ENCODE results near the gene ETHE1.

The ETHE1 gene

GRCh38 chr19:43464134-43464775 lies 62.7 kb downstream of the ETHE1 start:
- H3K14ac ChIP-seq (ENCODE audit: low read length) = no peak overlapping the region
- no peak overlapping the region for H4K8ac ChIP-seq (ENCODE audit: low read depth, low read length)
- H2BK120ac ChIP-seq (ENCODE audit: low read depth, low read length) = no peak overlapping the region
- no peak overlapping the region for H2BK15ac ChIP-seq (ENCODE audit: low read length)
- no peak overlapping the region for H4K91ac ChIP-seq (ENCODE audit: low read depth, low read length, poor library complexity)
- H3K27ac ChIP-seq (replicated peaks; ENCODE audit: low read length) = peak overlapping the region; percentile 14
- peaks cover 6 to 49% (median 28%) of the 10 kb centered on the region in 3 experiments for H3K27me3 ChIP-seq (ENCODE audit: control insufficient read depth in 3 of 3, insufficient read depth in 3 of 3, low read depth in 1 of 3, low read length in 3 of 3)
- peak overlapping the region; percentile 61 for H3K18ac ChIP-seq (ENCODE audit: low read length)
- H2BK12ac ChIP-seq (ENCODE audit: low read length) = no peak overlapping the region
- no peak overlapping the region for H2AK5ac ChIP-seq (ENCODE audit: low read depth, low read length)
- no peaks in the 10 kb centered on the region for H3K79me1 ChIP-seq (ENCODE audit: low read depth, low read length)
- H3K23ac ChIP-seq (ENCODE audit: low read depth, low read length, poor library complexity) = peak overlapping the region; percentile 48
- H3K4me1 ChIP-seq (ENCODE audit: control insufficient read depth in 2 of 2, insufficient read depth in 1 of 2, low read depth in 1 of 2, low read length in 2 of 2) = peaks cover 4 to 13% of the 10 kb centered on the region in 2 donors
- H3K9ac ChIP-seq (ENCODE audit: low read depth, low read length, poor library complexity) = peak overlapping the region; percentile 60
- DNase-seq (ENCODE audit: low spot score) = no peak
- no peak overlapping the region for H3K4ac ChIP-seq (ENCODE audit: low read length)
- H2BK5ac ChIP-seq (ENCODE audit: low read length) = no peak overlapping the region
- no peaks in the 10 kb centered on the region for H3K36me3 ChIP-seq (replicated peaks in 1 of 2; ENCODE audit: control insufficient read depth in 2 of 2, insufficient read depth in 2 of 2, low read length in 2 of 2)
- H3K4me2 ChIP-seq (ENCODE audit: insufficient read depth, low read length, poor library complexity, severe bottlenecking) = peak overlapping the region; percentile 76
- WGBS, 2 donors (ENCODE audit: extremely low coverage in 2 of 2, insufficient read length in 2 of 2, insufficient replicate concordance in 1 of 2) = no CpG with 5 or more reads among the region's 33 CpGs
- H2AFZ ChIP-seq (ENCODE audit: low read length) = peak overlapping the region; percentile 98
- H3K9me3 ChIP-seq (replicated peaks in 1 of 2; ENCODE audit: control insufficient read depth in 2 of 2, insufficient read depth in 1 of 2, low read depth in 1 of 2, low read length in 2 of 2) = peaks cover 0 to 2% of the 10 kb centered on the region in 2 donors
- peak overlapping the region; percentile 74 to 88 for H3K4me3 ChIP-seq (ENCODE audit: low read length in 2 of 2)

GRCh38 chr19:43463381-43464133 lies 63.4 kb downstream of the ETHE1 start:
- Histone ChIP-seq H3K79me1 (ENCODE audit: low read depth, low read length) (no peaks in the 10 kb centered on the region), H3K14ac (ENCODE audit: low read length) (no peak overlapping the region), H2BK120ac (ENCODE audit: low read depth, low read length) (no peak overlapping the region), H3K18ac (ENCODE audit: low read length) (peak overlapping the region; percentile 61), H3K4ac (ENCODE audit: low read length) (no peak overlapping the region), H2AK5ac (ENCODE audit: low read depth, low read length) (no peak overlapping the region), H3K27ac (replicated peaks; ENCODE audit: low read length) (peak overlapping the region; percentile 41), H3K9me3 (replicated peaks in 1 of 2; ENCODE audit: control insufficient read depth in 2 of 2, insufficient read depth in 1 of 2, low read depth in 1 of 2, low read length in 2 of 2) (peaks cover 0 to 2% of the 10 kb centered on the region in 2 donors), H4K8ac (ENCODE audit: low read depth, low read length) (no peak overlapping the region), H4K91ac (ENCODE audit: low read depth, low read length, poor library complexity) (no peak overlapping the region), H2BK5ac (ENCODE audit: low read length) (peak overlapping the region; percentile 49), H2AFZ (ENCODE audit: low read length) (peak overlapping the region; percentile 98), H2BK12ac (ENCODE audit: low read length) (no peak overlapping the region), H2BK15ac (ENCODE audit: low read length) (no peak overlapping the region), H3K4me1 (ENCODE audit: control insufficient read depth in 2 of 2, insufficient read depth in 1 of 2, low read depth in 1 of 2, low read length in 2 of 2) (peaks cover 4 to 13% of the 10 kb centered on the region in 2 donors), H3K23ac (ENCODE audit: low read depth, low read length, poor library complexity) (peak overlapping the region; percentile 48), H3K4me2 (ENCODE audit: insufficient read depth, low read length, poor library complexity, severe bottlenecking) (peak overlapping the region; percentile 76), H3K36me3 (replicated peaks in 1 of 2; ENCODE audit: control insufficient read depth in 2 of 2, insufficient read depth in 2 of 2, low read length in 2 of 2) (no peaks in the 10 kb centered on the region), H3K27me3 (ENCODE audit: control insufficient read depth in 3 of 3, insufficient read depth in 3 of 3, low read depth in 1 of 3, low read length in 3 of 3) (peaks cover 6 to 48% (median 28%) of the 10 kb centered on the region in 3 experiments), H3K9ac (ENCODE audit: low read depth, low read length, poor library complexity) (peak overlapping the region; percentile 75), H3K4me3 (ENCODE audit: low read length in 2 of 2) (peak overlapping the region; percentile 74 to 88)
- peak; percentile 96 for DNase-seq (ENCODE audit: low spot score)
- no CpG with 5 or more reads among the region's 57 CpGs for WGBS, 2 donors (ENCODE audit: extremely low coverage in 2 of 2, insufficient read length in 2 of 2, insufficient replicate concordance in 1 of 2)

GRCh38 chr19:43462785-43463380 lies 64.1 kb downstream of the ETHE1 start:
- Histone ChIP-seq H3K14ac (ENCODE audit: low read length) (peak overlapping the region; percentile 91), H3K4ac (ENCODE audit: low read length) (no peak overlapping the region), H2AK5ac (ENCODE audit: low read depth, low read length) (no peak overlapping the region), H3K4me1 (ENCODE audit: control insufficient read depth in 2 of 2, insufficient read depth in 1 of 2, low read depth in 1 of 2, low read length in 2 of 2) (peaks cover 4 to 13% of the 10 kb centered on the region in 2 donors), H3K4me2 (ENCODE audit: insufficient read depth, low read length, poor library complexity, severe bottlenecking) (peak overlapping the region; percentile 76), H3K79me1 (ENCODE audit: low read depth, low read length) (no peaks in the 10 kb centered on the region), H2BK12ac (ENCODE audit: low read length) (no peak overlapping the region), H4K91ac (ENCODE audit: low read depth, low read length, poor library complexity) (no peak overlapping the region), H3K9ac (ENCODE audit: low read depth, low read length, poor library complexity) (peak overlapping the region; percentile 73), H4K8ac (ENCODE audit: low read depth, low read length) (no peak overlapping the region), H3K27me3 (ENCODE audit: control insufficient read depth in 3 of 3, insufficient read depth in 3 of 3, low read depth in 1 of 3, low read length in 3 of 3) (peaks cover 6 to 43% (median 28%) of the 10 kb centered on the region in 3 experiments), H2BK5ac (ENCODE audit: low read length) (peak overlapping the region; percentile 49), H2BK120ac (ENCODE audit: low read depth, low read length) (no peak overlapping the region), H3K23ac (ENCODE audit: low read depth, low read length, poor library complexity) (peak overlapping the region; percentile 76), H2BK15ac (ENCODE audit: low read length) (peak overlapping the region; percentile 52), H3K36me3 (replicated peaks in 1 of 2; ENCODE audit: control insufficient read depth in 2 of 2, insufficient read depth in 2 of 2, low read length in 2 of 2) (no peaks in the 10 kb centered on the region), H3K18ac (ENCODE audit: low read length) (peak overlapping the region; percentile 68), H3K4me3 (ENCODE audit: low read length in 2 of 2) (peak overlapping the region; percentile 73 to 74), H2AFZ (ENCODE audit: low read length) (peak overlapping the region; percentile 98), H3K27ac (replicated peaks; ENCODE audit: low read length) (no peak overlapping the region), H3K9me3 (replicated peaks in 1 of 2; ENCODE audit: control insufficient read depth in 2 of 2, insufficient read depth in 1 of 2, low read depth in 1 of 2, low read length in 2 of 2) (peaks cover 0 to 2% of the 10 kb centered on the region in 2 donors)
- WGBS, 2 donors (ENCODE audit: extremely low coverage in 2 of 2, insufficient read length in 2 of 2, insufficient replicate concordance in 1 of 2) = no CpG with 5 or more reads among the region's 33 CpGs
- DNase-seq (ENCODE audit: low spot score) = no peak

- Histone ChIP-seq H3K4me3 (ENCODE audit: low read length in 2 of 2) (no peak overlapping the region), H3K4me1 (ENCODE audit: control insufficient read depth in 2 of 2, insufficient read depth in 1 of 2, low read depth in 1 of 2, low read length in 2 of 2) (peaks cover 4 to 12% of the 10 kb centered on the region in 2 donors), H3K18ac (ENCODE audit: low read length) (no peak overlapping the region), H3K36me3 (replicated peaks in 1 of 2; ENCODE audit: control insufficient read depth in 2 of 2, insufficient read depth in 2 of 2, low read length in 2 of 2) (no peaks in the 10 kb centered on the region), H2AK5ac (ENCODE audit: low read depth, low read length) (no peak overlapping the region), H2BK12ac (ENCODE audit: low read length) (no peak overlapping the region), H3K27ac (replicated peaks; ENCODE audit: low read length) (no peak overlapping the region), H2AFZ (ENCODE audit: low read length) (no peak overlapping the region), H4K8ac (ENCODE audit: low read depth, low read length) (no peak overlapping the region), H3K14ac (ENCODE audit: low read length) (no peak overlapping the region), H3K4me2 (ENCODE audit: insufficient read depth, low read length, poor library complexity, severe bottlenecking) (no peak overlapping the region), H2BK5ac (ENCODE audit: low read length) (no peak overlapping the region), H3K79me1 (ENCODE audit: low read depth, low read length) (no peaks in the 10 kb centered on the region), H2BK15ac (ENCODE audit: low read length) (no peak overlapping the region), H3K9ac (ENCODE audit: low read depth, low read length, poor library complexity) (no peak overlapping the region), H4K91ac (ENCODE audit: low read depth, low read length, poor library complexity) (no peak overlapping the region), H3K27me3 (ENCODE audit: control insufficient read depth in 3 of 3, insufficient read depth in 3 of 3, low read depth in 1 of 3, low read length in 3 of 3) (peaks cover 6 to 41% (median 28%) of the 10 kb centered on the region in 3 experiments), H3K9me3 (replicated peaks in 1 of 2; ENCODE audit: control insufficient read depth in 2 of 2, insufficient read depth in 1 of 2, low read depth in 1 of 2, low read length in 2 of 2) (peaks cover 0 to 2% of the 10 kb centered on the region in 2 donors), H3K23ac (ENCODE audit: low read depth, low read length, poor library complexity) (no peak overlapping the region), H3K4ac (ENCODE audit: low read length) (no peak overlapping the region), H2BK120ac (ENCODE audit: low read depth, low read length) (no peak overlapping the region)
- DNase-seq (ENCODE audit: low spot score) = no peak
- no CpG with 5 or more reads among the region's 7 CpGs for WGBS, 2 donors (ENCODE audit: extremely low coverage in 2 of 2, insufficient read length in 2 of 2, insufficient replicate concordance in 1 of 2)
These were observed 64.6 kb downstream of the ETHE1 start for GRCh38 chr19:43462383-43462782.

Measured in neuronal stem cell (in vitro differentiated cells).